ENCODE data around the gene TNFSF8. TPM values are rescaled to one million over a fixed set of nuclear protein-coding genes. Genes with fewer than 3 reads are reported as not detected.

The TNFSF8 gene
- total RNA-seq, 1 experiment from 2014 or later = 0.15 TPM

DNA sequence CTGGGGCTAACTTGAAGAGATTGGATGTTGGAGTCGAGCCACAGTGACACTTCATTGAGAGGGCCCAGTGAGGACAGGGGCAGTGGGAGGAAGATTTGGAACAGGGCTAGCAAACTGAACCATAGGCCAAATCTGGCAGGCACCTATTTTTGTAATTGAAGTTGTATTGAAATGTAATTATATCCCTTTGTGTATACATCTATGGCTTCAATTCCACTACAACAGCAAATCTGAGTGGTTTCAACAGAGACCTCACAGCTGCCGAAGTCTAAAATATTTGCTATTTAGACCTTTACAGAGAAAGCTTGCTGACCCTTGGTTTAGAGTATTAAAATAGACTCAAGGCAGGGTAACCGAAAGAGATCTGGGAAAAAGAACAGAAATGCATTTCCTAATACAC, 4.7 kb upstream of the TNFSF8 start:
- CTCF ChIA-PET = no interaction called here
- TF ChIP-seq TCF7L2 (IDR thresholded peaks at IDR 0.05; ENCODE audit: low read depth, low read length) (no peak), POLR2AphosphoS5 (IDR thresholded peaks at IDR 0.05; ENCODE audit: low read depth, low read length) (no peak), REST (IDR thresholded peaks at IDR 0.05; ENCODE audit: insufficient read depth in 1 of 2, low read depth in 2 of 2, low read length in 1 of 2) (no peak), SIN3A (IDR thresholded peaks at IDR 0.05; ENCODE audit: borderline replicate concordance, insufficient read depth, low read depth, low read length) (no peak)
- TF ChIP-seq, protein P1, sequence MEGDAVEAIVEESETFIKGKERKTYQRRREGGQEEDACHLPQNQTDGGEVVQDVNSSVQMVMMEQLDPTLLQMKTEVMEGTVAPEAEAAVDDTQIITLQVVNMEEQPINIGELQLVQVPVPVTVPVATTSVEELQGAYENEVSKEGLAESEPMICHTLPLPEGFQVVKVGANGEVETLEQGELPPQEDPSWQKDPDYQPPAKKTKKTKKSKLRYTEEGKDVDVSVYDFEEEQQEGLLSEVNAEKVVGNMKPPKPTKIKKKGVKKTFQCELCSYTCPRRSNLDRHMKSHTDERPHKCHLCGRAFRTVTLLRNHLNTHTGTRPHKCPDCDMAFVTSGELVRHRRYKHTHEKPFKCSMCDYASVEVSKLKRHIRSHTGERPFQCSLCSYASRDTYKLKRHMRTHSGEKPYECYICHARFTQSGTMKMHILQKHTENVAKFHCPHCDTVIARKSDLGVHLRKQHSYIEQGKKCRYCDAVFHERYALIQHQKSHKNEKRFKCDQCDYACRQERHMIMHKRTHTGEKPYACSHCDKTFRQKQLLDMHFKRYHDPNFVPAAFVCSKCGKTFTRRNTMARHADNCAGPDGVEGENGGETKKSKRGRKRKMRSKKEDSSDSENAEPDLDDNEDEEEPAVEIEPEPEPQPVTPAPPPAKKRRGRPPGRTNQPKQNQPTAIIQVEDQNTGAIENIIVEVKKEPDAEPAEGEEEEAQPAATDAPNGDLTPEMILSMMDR (IDR thresholded peaks at IDR 0.05) = no peak
- intact Hi-C loops (cut with micrococcal nuclease; ENCODE audit: unreplicated experiment) (no loop called here), in situ Hi-C loops (cut with HindIII; ENCODE audit: low pct_unique_long_range_greater_than_20kb, low sequenced_read_pairs) (no loop called here)
- H3K27me3 ChIP-seq (ENCODE audit: control insufficient read depth, insufficient read depth, low read length) = no peaks in the 10 kb centered on the region
- DNase-seq (ENCODE audit: low read depth, low spot score) = no peak
- no peak overlapping the region for H3K4me3 ChIP-seq (ENCODE audit: low read depth in 2 of 2, low read length in 2 of 2)
- no peaks in the 10 kb centered on the region for H3K9me3 ChIP-seq (ENCODE audit: control insufficient read depth, insufficient read depth, low read depth, low read length)
- no peak for ATAC-seq
- BruUV-seq (replicated peaks) = no TSS peak
- POLR2A ChIA-PET = no interaction called here
- H3K27ac ChIP-seq (ENCODE audit: low read length) = no peak overlapping the region
- no peaks in the 10 kb centered on the region for H3K4me1 ChIP-seq (ENCODE audit: control insufficient read depth, insufficient read depth, low read length)
- no peaks in the 10 kb centered on the region for H3K36me3 ChIP-seq (ENCODE audit: control insufficient read depth, insufficient read depth, low read length)

GRCh38 chr9:114932502-114932901, 2.1 kb upstream of the TNFSF8 start:
- H3K36me3 ChIP-seq (ENCODE audit: control insufficient read depth, insufficient read depth, low read length) = no peaks in the 10 kb centered on the region
- no peaks in the 10 kb centered on the region for H3K27me3 ChIP-seq (ENCODE audit: control insufficient read depth, insufficient read depth, low read length)
- ATAC-seq (no peak), DNase-seq (ENCODE audit: low read depth, low spot score) (no peak)
- in situ Hi-C loops (cut with HindIII; ENCODE audit: low pct_unique_long_range_greater_than_20kb, low sequenced_read_pairs) = no loop called here
- no TSS peak for BruUV-seq (replicated peaks)
- no peak for TF ChIP-seq POLR2AphosphoS5 (IDR thresholded peaks at IDR 0.05; ENCODE audit: low read depth, low read length)
- TF ChIP-seq REST (IDR thresholded peaks at IDR 0.05; ENCODE audit: insufficient read depth in 1 of 2, low read depth in 2 of 2, low read length in 1 of 2) = no peak
- no peak for TF ChIP-seq TCF7L2 (IDR thresholded peaks at IDR 0.05; ENCODE audit: low read depth, low read length)
- TF ChIP-seq, protein P1 (IDR thresholded peaks at IDR 0.05) = no peak
- no peak for TF ChIP-seq SIN3A (IDR thresholded peaks at IDR 0.05; ENCODE audit: borderline replicate concordance, insufficient read depth, low read depth, low read length)
- ChIA-PET POLR2A (no interaction called here), CTCF (interaction anchor here (0.6 kb wide), 1 partner anchor 305 kb away, joined by 5 read pairs; no protein-coding TSS in a partner anchor)
- no peak overlapping the region for H3K4me3 ChIP-seq (ENCODE audit: low read depth in 2 of 2, low read length in 2 of 2)
- no peak overlapping the region for H3K27ac ChIP-seq (ENCODE audit: low read length)
- no peaks in the 10 kb centered on the region for H3K9me3 ChIP-seq (ENCODE audit: control insufficient read depth, insufficient read depth, low read depth, low read length)
- intact Hi-C loops (cut with micrococcal nuclease; ENCODE audit: unreplicated experiment) = no loop called here
- H3K4me1 ChIP-seq (ENCODE audit: control insufficient read depth, insufficient read depth, low read length) = no peaks in the 10 kb centered on the region

Data from Panc1 (cell line).